Left renal pelvis (tissue), 4 donors: ENCODE measurements around the gene CCPG1. TPM values are rescaled to one million over a fixed set of nuclear protein-coding genes. Genes with fewer than 3 reads are reported as not detected.
A peak's percentile ranks its signal among the peaks of the same experiment; 100 is the strongest.

Source experiments
- DNase-seq, 4 donors: peaks; one replicate each; pipeline ENCODE4 v3.0.0-alpha.2; 2013; ENCODE audit warnings: low read depth in 4 of 4, low spot score in 3 of 4
- polyA plus RNA-seq, 4 donors: library from polyadenylated mRNA; unstranded; fragments of 120-200 nt; gene quantifications; one replicate each; pipeline ENCODE4 v1.2.1, GENCODE V29; 2013; ENCODE audit not compliant: insufficient read length in 4 of 4

Gene CCPG1
- polyA plus RNA-seq, 4 donors: 51.3 to 71.3 (median 66.2) TPM

GRCh38 chr15:55389264-55389607 lies 18.9 kb downstream of the CCPG1 start:
- no peak for DNase-seq

- DNase-seq: no peak
Observed at GRCh38 chr15:55387027-55387426, 21.1 kb downstream of the CCPG1 start.

GRCh38 chr15:55383687-55384086 lies 24.5 kb downstream of the CCPG1 start:
- DNase-seq: no peak

GRCh38 chr15:55381595-55381994 lies 26.6 kb downstream of the CCPG1 start:
- DNase-seq: no peak

GRCh38 chr15:55379095-55379494 lies 29.1 kb downstream of the CCPG1 start:
- no peak for DNase-seq

GRCh38 chr15:55372701-55373440 lies 35.3 kb downstream of the CCPG1 start:
- DNase-seq: no peak

GRCh38 chr15:55366981-55367380 lies 41.2 kb downstream of the CCPG1 start:
- no peak for DNase-seq

GRCh38 chr15:55362641-55363040 lies 45.5 kb downstream of the CCPG1 start:
- DNase-seq: no peak

- no peak for DNase-seq
Observed at GRCh38 chr15:55361048-55361447, 47.1 kb downstream of the CCPG1 start.

- peak in 1 of 4 donors; percentile 20 for DNase-seq
Observed at GRCh38 chr15:55360256-55360655, 47.9 kb downstream of the CCPG1 start.

GRCh38 chr15:55358471-55358870 lies 49.7 kb downstream of the CCPG1 start:
- no peak for DNase-seq

- no peak for DNase-seq
Observed at GRCh38 chr15:55357774-55358173, 50.4 kb downstream of the CCPG1 start.

- no peak for DNase-seq
Observed at GRCh38 chr15:55356985-55357585, 51.1 kb downstream of the CCPG1 start.

- DNase-seq: no peak
Observed at GRCh38 chr15:55353025-55353424, 55.1 kb downstream of the CCPG1 start.

- DNase-seq: no peak
Observed at GRCh38 chr15:55349282-55349681, 58.9 kb downstream of the CCPG1 start.

GRCh38 chr15:55348281-55348778 lies 59.8 kb downstream of the CCPG1 start:
- DNase-seq: no peak

- no peak for DNase-seq
Observed at GRCh38 chr15:55344206-55344605, 64.0 kb downstream of the CCPG1 start.

GRCh38 chr15:55343168-55343567 lies 65.0 kb downstream of the CCPG1 start:
- no peak for DNase-seq

- DNase-seq: no peak
Observed at GRCh38 chr15:55337160-55337559, 71.0 kb downstream of the CCPG1 start.

GRCh38 chr15:55334997-55335396 lies 73.2 kb downstream of the CCPG1 start:
- DNase-seq: no peak

GRCh38 chr15:55334371-55334770 lies 73.8 kb downstream of the CCPG1 start:
- no peak for DNase-seq

GRCh38 chr15:55327387-55327786 lies 80.8 kb downstream of the CCPG1 start:
- DNase-seq: no peak
